ENCODE measurements around the gene CREB3.

GRCh38 chr9:35714579-35715252, 17.8 kb upstream of the CREB3 start:
- TF ChIP-seq CTCF (IDR thresholded peaks at IDR 0.05; ENCODE audit: low read depth, low read length, poor library complexity, severe bottlenecking) (no peak), EZH2phosphoT487 (IDR thresholded peaks at IDR 0.05; ENCODE audit: borderline replicate concordance, low read length) (no peak)
